Measurements from ENCODE around the gene CEP63.

GRCh38 chr3:134496471-134497071 is 10.7 kb downstream of the CEP63 start:
- TF ChIP-seq, protein P1, sequence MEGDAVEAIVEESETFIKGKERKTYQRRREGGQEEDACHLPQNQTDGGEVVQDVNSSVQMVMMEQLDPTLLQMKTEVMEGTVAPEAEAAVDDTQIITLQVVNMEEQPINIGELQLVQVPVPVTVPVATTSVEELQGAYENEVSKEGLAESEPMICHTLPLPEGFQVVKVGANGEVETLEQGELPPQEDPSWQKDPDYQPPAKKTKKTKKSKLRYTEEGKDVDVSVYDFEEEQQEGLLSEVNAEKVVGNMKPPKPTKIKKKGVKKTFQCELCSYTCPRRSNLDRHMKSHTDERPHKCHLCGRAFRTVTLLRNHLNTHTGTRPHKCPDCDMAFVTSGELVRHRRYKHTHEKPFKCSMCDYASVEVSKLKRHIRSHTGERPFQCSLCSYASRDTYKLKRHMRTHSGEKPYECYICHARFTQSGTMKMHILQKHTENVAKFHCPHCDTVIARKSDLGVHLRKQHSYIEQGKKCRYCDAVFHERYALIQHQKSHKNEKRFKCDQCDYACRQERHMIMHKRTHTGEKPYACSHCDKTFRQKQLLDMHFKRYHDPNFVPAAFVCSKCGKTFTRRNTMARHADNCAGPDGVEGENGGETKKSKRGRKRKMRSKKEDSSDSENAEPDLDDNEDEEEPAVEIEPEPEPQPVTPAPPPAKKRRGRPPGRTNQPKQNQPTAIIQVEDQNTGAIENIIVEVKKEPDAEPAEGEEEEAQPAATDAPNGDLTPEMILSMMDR (IDR thresholded peaks at IDR 0.05; ENCODE audit: control extremely low read depth in 1 of 3, insufficient read depth in 1 of 3, low read depth in 1 of 3, low read length in 3 of 3), result no peak
- no peak for TF ChIP-seq SIX5 (IDR thresholded peaks at IDR 0.05; ENCODE audit: low read depth, low read length)
- TF ChIP-seq, protein P2, sequence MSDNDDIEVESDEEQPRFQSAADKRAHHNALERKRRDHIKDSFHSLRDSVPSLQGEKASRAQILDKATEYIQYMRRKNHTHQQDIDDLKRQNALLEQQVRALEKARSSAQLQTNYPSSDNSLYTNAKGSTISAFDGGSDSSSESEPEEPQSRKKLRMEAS (IDR thresholded peaks at IDR 0.05), result no peak
- TF ChIP-seq ATF2 (IDR thresholded peaks at IDR 0.05; ENCODE audit: low read length), result no peak
- no peak for TF ChIP-seq SIN3A (conservative IDR thresholded peaks at IDR 0.05 in 1 of 2, IDR thresholded peaks at IDR 0.05 in 1 of 2; ENCODE audit: low read depth in 1 of 2, low read length in 2 of 2)
- TF ChIP-seq ZNF274 (IDR thresholded peaks at IDR 0.05; ENCODE audit: borderline replicate concordance, extremely low read depth, low read length), result no peak
- TF ChIP-seq EZH2 (IDR thresholded peaks at IDR 0.05; ENCODE audit: low read depth, low read length, severe bottlenecking), result no peak
- no peak for TF ChIP-seq POLR2AphosphoS5 (IDR thresholded peaks at IDR 0.05; ENCODE audit: low read depth, low read length)
- no peak for TF ChIP-seq CREB1 (IDR thresholded peaks at IDR 0.05)
- no peak for TF ChIP-seq SP2 (IDR thresholded peaks at IDR 0.05; ENCODE audit: low read length)
- TF ChIP-seq POLR2A (IDR thresholded peaks at IDR 0.05; ENCODE audit: control extremely low read depth in 1 of 2, low read depth in 2 of 2, low read length in 2 of 2), result no peak

Data from H1 (cell line).